ENCODE measurements around the gene IL36G. TPM values are rescaled to one million over a fixed set of nuclear protein-coding genes. Genes with fewer than 3 reads are reported as not detected.

The IL36G gene
- total and polyA plus RNA-seq, 2 of the 13 experiments (the other 11 are each of a cell fraction or from before 2014, with no cell fraction given): not detected

DNA sequence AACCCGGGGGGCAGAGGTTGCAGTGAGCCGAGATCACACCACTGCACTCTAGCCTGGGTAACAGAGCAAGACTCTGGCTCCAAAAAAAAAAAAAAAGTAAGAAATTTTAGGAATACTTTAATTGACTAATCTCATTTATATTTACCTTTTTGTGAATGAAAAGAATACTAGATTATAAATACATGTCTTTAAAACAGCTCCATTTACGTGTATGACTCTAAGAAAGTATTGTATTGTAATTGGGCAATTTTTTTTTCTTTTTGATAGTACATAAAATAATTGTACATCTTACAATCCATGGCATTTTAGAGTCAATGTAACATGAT lies 35.5 kb downstream of the IL36G start:
- CTCF ChIA-PET (ENCODE audit: low intra/inter-chr PET ratio, low total read pairs): no interaction called here
- Histone ChIP-seq H3K27me3 (ENCODE audit: control insufficient read depth in 1 of 2, insufficient read depth in 2 of 2, low read length in 2 of 2) (no peaks in the 10 kb centered on the region), H2AFZ (ENCODE audit: low read length) (no peak overlapping the region), H3K36me3 (replicated peaks in 1 of 2; ENCODE audit: control insufficient read depth in 1 of 2, insufficient read depth in 2 of 2, low read length in 2 of 2) (no peaks in the 10 kb centered on the region), H3K4me3 (replicated peaks in 1 of 3; ENCODE audit: insufficient read depth in 1 of 3, low read depth in 2 of 3, low read length in 3 of 3) (no peak overlapping the region), H4K20me1 (ENCODE audit: insufficient read depth, low read length) (no peaks in the 10 kb centered on the region), H3K27ac (ENCODE audit: extremely low read length, insufficient read depth, low read length) (no peak overlapping the region), H3K4me1 (ENCODE audit: insufficient read depth, low read length) (no peaks in the 10 kb centered on the region), H3K9ac (ENCODE audit: insufficient read depth, low read depth, low read length) (no peak overlapping the region), H3K9me3 (ENCODE audit: low read length) (no peaks in the 10 kb centered on the region), H3K79me2 (ENCODE audit: insufficient read depth, low read length) (no peaks in the 10 kb centered on the region), H3K4me2 (ENCODE audit: low read depth, low read length) (no peak overlapping the region)
- intact Hi-C loops (cut with micrococcal nuclease; ENCODE audit: unreplicated experiment): no loop called here
- FAIRE-seq (no peak), ATAC-seq (no peak), DNase-seq (ENCODE audit: low spot score) (no peak)
- TF ChIP-seq MXI1 (IDR thresholded peaks at IDR 0.05; ENCODE audit: borderline replicate concordance, low read depth, low read length) (no peak), CREB1 (IDR thresholded peaks at IDR 0.05) (no peak), CREB1 (CRISPR knock-in tag; IDR thresholded peaks at IDR 0.05) (no peak), ZNF234 (CRISPR knock-in tag; conservative IDR thresholded peaks at IDR 0.05) (no peak), ZNF33A (CRISPR knock-in tag; IDR thresholded peaks at IDR 0.05; ENCODE audit: borderline replicate concordance) (no peak), TEAD3 (CRISPR knock-in tag; optimal IDR thresholded peaks at IDR 0.05; ENCODE audit: borderline replicate concordance) (no peak), KDM4B (CRISPR knock-in tag; IDR thresholded peaks at IDR 0.05) (no peak), MTF1 (CRISPR knock-in tag; IDR thresholded peaks at IDR 0.05) (no peak), ZNF781 (CRISPR knock-in tag; IDR thresholded peaks at IDR 0.05; ENCODE audit: borderline replicate concordance, not compliant biosample characterization) (no peak), THYN1 (CRISPR knock-in tag; IDR thresholded peaks at IDR 0.05; ENCODE audit: borderline replicate concordance, low read depth) (no peak), GATA4 (IDR thresholded peaks at IDR 0.05; ENCODE audit: borderline replicate concordance, low read depth) (no peak), ZNF232 (CRISPR knock-in tag; IDR thresholded peaks at IDR 0.05; ENCODE audit: borderline replicate concordance) (no peak), BCL6 (CRISPR knock-in tag; IDR thresholded peaks at IDR 0.05) (no peak)
- TF ChIP-seq, protein P1, sequence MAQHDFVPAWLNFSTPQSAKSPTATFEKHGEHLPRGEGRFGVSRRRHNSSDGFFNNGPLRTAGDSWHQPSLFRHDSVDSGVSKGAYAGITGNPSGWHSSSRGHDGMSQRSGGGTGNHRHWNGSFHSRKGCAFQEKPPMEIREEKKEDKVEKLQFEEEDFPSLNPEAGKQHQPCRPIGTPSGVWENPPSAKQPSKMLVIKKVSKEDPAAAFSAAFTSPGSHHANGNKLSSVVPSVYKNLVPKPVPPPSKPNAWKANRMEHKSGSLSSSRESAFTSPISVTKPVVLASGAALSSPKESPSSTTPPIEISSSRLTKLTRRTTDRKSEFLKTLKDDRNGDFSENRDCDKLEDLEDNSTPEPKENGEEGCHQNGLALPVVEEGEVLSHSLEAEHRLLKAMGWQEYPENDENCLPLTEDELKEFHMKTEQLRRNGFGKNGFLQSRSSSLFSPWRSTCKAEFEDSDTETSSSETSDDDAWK (CRISPR knock-in tag; IDR thresholded peaks at IDR 0.05): no peak
- TF ChIP-seq, protein P2, sequence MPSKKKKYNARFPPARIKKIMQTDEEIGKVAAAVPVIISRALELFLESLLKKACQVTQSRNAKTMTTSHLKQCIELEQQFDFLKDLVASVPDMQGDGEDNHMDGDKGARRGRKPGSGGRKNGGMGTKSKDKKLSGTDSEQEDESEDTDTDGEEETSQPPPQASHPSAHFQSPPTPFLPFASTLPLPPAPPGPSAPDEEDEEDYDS (CRISPR knock-in tag; IDR thresholded peaks at IDR 0.05): no peak
- TF ChIP-seq, protein P3, sequence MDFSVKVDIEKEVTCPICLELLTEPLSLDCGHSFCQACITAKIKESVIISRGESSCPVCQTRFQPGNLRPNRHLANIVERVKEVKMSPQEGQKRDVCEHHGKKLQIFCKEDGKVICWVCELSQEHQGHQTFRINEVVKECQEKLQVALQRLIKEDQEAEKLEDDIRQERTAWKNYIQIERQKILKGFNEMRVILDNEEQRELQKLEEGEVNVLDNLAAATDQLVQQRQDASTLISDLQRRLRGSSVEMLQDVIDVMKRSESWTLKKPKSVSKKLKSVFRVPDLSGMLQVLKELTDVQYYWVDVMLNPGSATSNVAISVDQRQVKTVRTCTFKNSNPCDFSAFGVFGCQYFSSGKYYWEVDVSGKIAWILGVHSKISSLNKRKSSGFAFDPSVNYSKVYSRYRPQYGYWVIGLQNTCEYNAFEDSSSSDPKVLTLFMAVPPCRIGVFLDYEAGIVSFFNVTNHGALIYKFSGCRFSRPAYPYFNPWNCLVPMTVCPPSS (IDR thresholded peaks at IDR 0.05): no peak
- TF ChIP-seq, protein P4, sequence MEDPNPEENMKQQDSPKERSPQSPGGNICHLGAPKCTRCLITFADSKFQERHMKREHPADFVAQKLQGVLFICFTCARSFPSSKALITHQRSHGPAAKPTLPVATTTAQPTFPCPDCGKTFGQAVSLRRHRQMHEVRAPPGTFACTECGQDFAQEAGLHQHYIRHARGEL (CRISPR knock-in tag; IDR thresholded peaks at IDR 0.05): no peak
- TF ChIP-seq, protein P5, sequence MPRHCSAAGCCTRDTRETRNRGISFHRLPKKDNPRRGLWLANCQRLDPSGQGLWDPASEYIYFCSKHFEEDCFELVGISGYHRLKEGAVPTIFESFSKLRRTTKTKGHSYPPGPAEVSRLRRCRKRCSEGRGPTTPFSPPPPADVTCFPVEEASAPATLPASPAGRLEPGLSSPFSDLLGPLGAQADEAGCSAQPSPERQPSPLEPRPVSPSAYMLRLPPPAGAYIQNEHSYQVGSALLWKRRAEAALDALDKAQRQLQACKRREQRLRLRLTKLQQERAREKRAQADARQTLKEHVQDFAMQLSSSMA (CRISPR knock-in tag; IDR thresholded peaks at IDR 0.05): no peak
- TF ChIP-seq, protein P6, sequence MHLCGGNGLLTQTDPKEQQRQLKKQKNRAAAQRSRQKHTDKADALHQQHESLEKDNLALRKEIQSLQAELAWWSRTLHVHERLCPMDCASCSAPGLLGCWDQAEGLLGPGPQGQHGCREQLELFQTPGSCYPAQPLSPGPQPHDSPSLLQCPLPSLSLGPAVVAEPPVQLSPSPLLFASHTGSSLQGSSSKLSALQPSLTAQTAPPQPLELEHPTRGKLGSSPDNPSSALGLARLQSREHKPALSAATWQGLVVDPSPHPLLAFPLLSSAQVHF (CRISPR knock-in tag; IDR thresholded peaks at IDR 0.05): no peak
- WGBS (ENCODE audit: low lambda C conversion rate): under 1% methylated on average over 3 of the region's 3 CpGs
- POLR2A ChIA-PET: no interaction called here
- in situ Hi-C loops (cut with HindIII; ENCODE audit: extremely low pct_ligation_motif_present, low pct_unique_long_range_greater_than_20kb): no loop called here
- BruUV-seq (replicated peaks): no TSS peak

Measured in HepG2 (cell line).